NCI-H2196 treated with DMSO at 0.1 percent for 48 hours (cell line): Measurements from ENCODE around the gene MIPOL1.
A peak's percentile ranks its signal among the peaks of the same experiment; 100 is the strongest.
"Not testable (repeated sequence)": the region's sequence is repeated elsewhere in the genome, so short reads cannot be mapped to it uniquely, and the experiment has no call there.

Source experiments
- DNase-seq: peaks from one replicate; lab custom pipeline; 2025; ENCODE audit not compliant: unreplicated experiment; lab: John Stamatoyannopoulos, UW

MIPOL1 gene

GRCh38 chr14:37197421-37198272 is at the start of gene MIPOL1:
Gene MIPOL1 (plus strand): TSS chr14:37197937. CDS start chr14:37247889, 49,952 bp downstream.
- DNase-seq = peak; percentile 79

GRCh38 chr14:37150414-37150813 is 47.3 kb upstream of the MIPOL1 start:
- peak; percentile 62 for DNase-seq

- no peak for DNase-seq
These were observed 44.7 kb upstream of the MIPOL1 start for GRCh38 chr14:37153005-37153404.

GRCh38 chr14:37153483-37153882 is 44.3 kb upstream of the MIPOL1 start:
- DNase-seq = no peak

- DNase-seq = no peak
These were observed 39.8 kb upstream of the MIPOL1 start for GRCh38 chr14:37157987-37158386.

- not testable (repeated sequence) for DNase-seq
These were observed 35.4 kb upstream of the MIPOL1 start for GRCh38 chr14:37162307-37162706.

GRCh38 chr14:37165794-37166193 is 31.9 kb upstream of the MIPOL1 start:
- no peak for DNase-seq

GRCh38 chr14:37167151-37168047 is 30.3 kb upstream of the MIPOL1 start:
- DNase-seq = no peak

GRCh38 chr14:37168721-37169120 is 29.0 kb upstream of the MIPOL1 start:
- DNase-seq = no peak

GRCh38 chr14:37170237-37170636 is 27.5 kb upstream of the MIPOL1 start:
- DNase-seq = no peak

- DNase-seq = no peak
These were observed 26.7 kb upstream of the MIPOL1 start for GRCh38 chr14:37170993-37171392.

GRCh38 chr14:37171678-37172023 is 26.1 kb upstream of the MIPOL1 start:
- no peak for DNase-seq

GRCh38 chr14:37172024-37172869 is 25.5 kb upstream of the MIPOL1 start, which contains the start of gene SLC25A21:
Gene SLC25A21 (minus strand): TSS chr14:37172606.
- peak; percentile 65 for DNase-seq

- no peak for DNase-seq
These were observed 24.7 kb upstream of the MIPOL1 start for GRCh38 chr14:37172936-37173614.

GRCh38 chr14:37179896-37180502 is 17.7 kb upstream of the MIPOL1 start:
- no peak for DNase-seq

- DNase-seq = not testable (repeated sequence)
These were observed 16.9 kb upstream of the MIPOL1 start for GRCh38 chr14:37180886-37181285.

- no peak for DNase-seq
These were observed 16.3 kb upstream of the MIPOL1 start for GRCh38 chr14:37181441-37181840.

GRCh38 chr14:37184520-37184919 is 13.2 kb upstream of the MIPOL1 start:
- not testable (repeated sequence) for DNase-seq

GRCh38 chr14:37185670-37186069 is 12.1 kb upstream of the MIPOL1 start:
- no peak for DNase-seq

- DNase-seq = no peak
These were observed 10.9 kb upstream of the MIPOL1 start for GRCh38 chr14:37186865-37187264.
